MM.1S (cell line): ENCODE data around the gene TXNRD1.

Source experiments
- DNase-seq: peaks from one replicate; pipeline ENCODE4 v3.0.0-alpha.2; 2015
- H2AFZ ChIP-seq: fragments of 300-600 bp; sonication (generic); 2 replicates; pipeline ENCODE4 v1.6.0; 2016; ENCODE audit warnings: antibody characterized with exemption, low read length
- H3F3A ChIP-seq: fragments of 300-600 bp; sonication (generic); 2 replicates; pipeline ENCODE4 v1.6.1; 2016; ENCODE audit warnings: mild to moderate bottlenecking, antibody characterized with exemption, low read length, moderate library complexity, mixed read lengths; ENCODE audit not compliant: insufficient read depth
- H3K27ac ChIP-seq: fragments of 300-600 bp; sonication (generic); 2 replicates; pipeline ENCODE4 v1.5.1; 2016; ENCODE audit warnings: mild to moderate bottlenecking, low read length
- H3K27me3 ChIP-seq: fragments of 300-600 bp; sonication (generic); replicated peaks from 2 replicates; pipeline ENCODE4 v1.6.0; 2016; ENCODE audit warnings: low read length; ENCODE audit not compliant: insufficient read depth
- H3K36me3 ChIP-seq: fragments of 300-600 bp; sonication (generic); replicated peaks from 2 replicates; pipeline ENCODE4 v1.6.1; 2016; ENCODE audit warnings: mild to moderate bottlenecking, low read length, mixed read lengths; ENCODE audit not compliant: insufficient read depth
- H3K4me1 ChIP-seq: fragments of 300-600 bp; sonication (generic); 2 replicates; pipeline ENCODE4 v1.6.1; 2016; ENCODE audit warnings: low read length, mixed read lengths
- H3K4me2 ChIP-seq: fragments of 300-600 bp; sonication (generic); 2 replicates; pipeline ENCODE4 v1.6.0; 2016; ENCODE audit warnings: low read depth, low read length
- H3K4me3 ChIP-seq: fragments of 300-600 bp; sonication (generic); 2 replicates; pipeline ENCODE4 v1.5.1; 2016; ENCODE audit warnings: low read length, mixed read lengths
- H3K79me2 ChIP-seq: fragments of 300-600 bp; sonication (generic); 2 replicates; pipeline ENCODE4 v1.6.1; 2016; ENCODE audit warnings: mixed run types, low read length, mixed read lengths
- H3K9ac ChIP-seq: fragments of 300-600 bp; sonication (generic); 2 replicates; pipeline ENCODE4 v1.6.1; 2016; ENCODE audit warnings: low read length, mixed read lengths
- H3K9me2 ChIP-seq: fragments of 300-600 bp; sonication (generic); replicated peaks from 2 replicates; pipeline ENCODE4 v1.6.1; 2016; ENCODE audit warnings: mild to moderate bottlenecking, low read length, mixed read lengths; ENCODE audit not compliant: insufficient read depth
- H3K9me3 ChIP-seq: fragments of 300-600 bp; sonication (generic); replicated peaks from 2 replicates; pipeline ENCODE4 v1.6.1; 2016; ENCODE audit warnings: mild to moderate bottlenecking, low read length, mixed read lengths; ENCODE audit not compliant: insufficient read depth
- H4K20me1 ChIP-seq: fragments of 300-600 bp; sonication (generic); 2 replicates; pipeline ENCODE4 v1.6.1; 2016; ENCODE audit warnings: mild to moderate bottlenecking, low read length, moderate library complexity, mixed read lengths; ENCODE audit not compliant: insufficient read depth
- EZH2 ChIP-seq: fragments of 300-600 bp; sonication (generic); optimal IDR thresholded peaks from 2 replicates; pipeline ENCODE3; 2017; ENCODE audit warnings: low read depth, mild to moderate bottlenecking, antibody characterized with exemption, low read length, mixed read lengths
- EZH2phosphoT487 ChIP-seq: fragments of 300-600 bp; sonication (generic); IDR thresholded peaks from 2 replicates; pipeline ENCODE4 v1.6.1; 2018; ENCODE audit warnings: antibody characterized with exemption, low read length
- TF ChIP-seq, protein P1 (sequence below): fragments of 300-600 bp; sonication (generic); IDR thresholded peaks from 2 replicates; pipeline ENCODE4 v1.5.1; 2016; ENCODE audit warnings: antibody characterized with exemption, low read length, mixed read lengths

TXNRD1 gene

DNA sequence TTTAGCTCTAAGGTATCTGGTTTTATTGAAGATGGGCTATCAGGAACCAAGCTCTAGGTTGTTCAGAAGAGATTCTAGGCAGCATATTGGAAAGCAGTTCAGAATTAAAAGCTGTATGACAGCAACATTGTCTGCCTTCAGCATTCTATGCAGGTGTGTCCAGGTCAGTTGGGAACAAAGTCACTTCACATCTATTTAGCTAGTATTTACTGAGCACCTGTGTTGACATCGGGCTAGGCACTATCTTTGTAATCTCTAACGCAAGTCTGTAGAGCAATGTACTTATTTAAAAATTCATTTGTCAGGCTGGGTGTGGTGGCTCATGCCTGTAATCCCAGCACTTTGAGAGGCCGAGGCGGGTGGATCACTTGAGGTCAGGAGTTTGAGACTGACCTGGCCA lies 81.1 kb downstream of the TXNRD1 start:
- H3K27me3 ChIP-seq: no peaks in the 10 kb centered on the region
- H2AFZ ChIP-seq: no peak overlapping the region
- H3K4me3 ChIP-seq: no peak overlapping the region
- H4K20me1 ChIP-seq: peaks cover 15% of the 10 kb centered on the region; the same call in 1 of the 2 replicates
- H3K79me2 ChIP-seq: peaks cover 96% of the 10 kb centered on the region
- no peak overlapping the region for H3K9ac ChIP-seq
- no peaks in the 10 kb centered on the region for H3K4me1 ChIP-seq
- no peaks in the 10 kb centered on the region for H3F3A ChIP-seq
- H3K9me2 ChIP-seq: no peaks in the 10 kb centered on the region
- no peak overlapping the region for H3K4me2 ChIP-seq
- DNase-seq: no peak
- no peak overlapping the region for H3K27ac ChIP-seq
- H3K36me3 ChIP-seq: peaks cover 8% of the 10 kb centered on the region; the same call in 1 of the 2 replicates
- no peaks in the 10 kb centered on the region for H3K9me3 ChIP-seq
- TF ChIP-seq EZH2phosphoT487: no peak
- TF ChIP-seq, protein P1, sequence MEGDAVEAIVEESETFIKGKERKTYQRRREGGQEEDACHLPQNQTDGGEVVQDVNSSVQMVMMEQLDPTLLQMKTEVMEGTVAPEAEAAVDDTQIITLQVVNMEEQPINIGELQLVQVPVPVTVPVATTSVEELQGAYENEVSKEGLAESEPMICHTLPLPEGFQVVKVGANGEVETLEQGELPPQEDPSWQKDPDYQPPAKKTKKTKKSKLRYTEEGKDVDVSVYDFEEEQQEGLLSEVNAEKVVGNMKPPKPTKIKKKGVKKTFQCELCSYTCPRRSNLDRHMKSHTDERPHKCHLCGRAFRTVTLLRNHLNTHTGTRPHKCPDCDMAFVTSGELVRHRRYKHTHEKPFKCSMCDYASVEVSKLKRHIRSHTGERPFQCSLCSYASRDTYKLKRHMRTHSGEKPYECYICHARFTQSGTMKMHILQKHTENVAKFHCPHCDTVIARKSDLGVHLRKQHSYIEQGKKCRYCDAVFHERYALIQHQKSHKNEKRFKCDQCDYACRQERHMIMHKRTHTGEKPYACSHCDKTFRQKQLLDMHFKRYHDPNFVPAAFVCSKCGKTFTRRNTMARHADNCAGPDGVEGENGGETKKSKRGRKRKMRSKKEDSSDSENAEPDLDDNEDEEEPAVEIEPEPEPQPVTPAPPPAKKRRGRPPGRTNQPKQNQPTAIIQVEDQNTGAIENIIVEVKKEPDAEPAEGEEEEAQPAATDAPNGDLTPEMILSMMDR: no peak
- TF ChIP-seq EZH2: no peak

GRCh38 chr12:104297477-104298113 lies 82.0 kb downstream of the TXNRD1 start:
- no peak for DNase-seq
- H3K36me3 ChIP-seq: peaks cover 8% of the 10 kb centered on the region; the same call in 1 of the 2 replicates
- H3K79me2 ChIP-seq: peaks cover 96% of the 10 kb centered on the region
- no peak overlapping the region for H3K9ac ChIP-seq
- no peak overlapping the region for H3K4me3 ChIP-seq
- no peak overlapping the region for H2AFZ ChIP-seq
- H3K27me3 ChIP-seq: no peaks in the 10 kb centered on the region
- no peak overlapping the region for H3K27ac ChIP-seq
- no peaks in the 10 kb centered on the region for H3K9me2 ChIP-seq
- no peaks in the 10 kb centered on the region for H3K4me1 ChIP-seq
- H3K4me2 ChIP-seq: no peak overlapping the region
- TF ChIP-seq EZH2phosphoT487: no peak
- no peak for TF ChIP-seq EZH2
- TF ChIP-seq, protein P1: no peak
- H3K9me3 ChIP-seq: no peaks in the 10 kb centered on the region
- H4K20me1 ChIP-seq: peaks cover 20% of the 10 kb centered on the region; the same call in 1 of the 2 replicates
- no peaks in the 10 kb centered on the region for H3F3A ChIP-seq

DNA sequence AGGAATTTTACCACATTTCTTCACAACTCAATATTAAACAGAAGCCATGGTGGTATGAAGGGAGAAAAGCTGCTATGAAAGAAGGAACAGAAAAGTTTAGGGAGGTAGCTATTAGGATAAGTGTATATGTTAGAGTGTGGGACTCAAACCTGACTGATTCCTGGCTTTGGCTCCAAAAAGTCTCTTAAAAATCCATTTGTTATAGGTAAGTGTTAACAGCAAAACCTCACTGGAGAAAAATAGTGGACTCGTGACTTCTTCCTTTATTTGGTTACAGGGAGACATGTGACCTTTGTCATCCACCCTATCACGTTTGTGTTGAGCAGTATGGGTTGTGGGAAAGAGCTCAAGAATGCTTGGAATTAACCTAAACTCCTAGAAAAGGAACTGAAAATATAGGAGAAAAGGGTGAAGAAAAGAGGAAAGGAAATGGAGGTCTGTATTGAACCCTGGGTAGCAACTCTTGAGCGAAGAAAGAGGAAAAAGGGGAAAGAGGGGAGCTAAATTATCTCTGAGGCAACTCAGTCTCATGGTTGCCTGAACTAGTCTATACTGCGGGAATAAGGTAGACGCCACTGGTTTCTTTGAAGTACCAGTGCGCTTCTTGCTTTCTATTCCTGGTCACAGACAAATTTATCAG lies 84.4 kb downstream of the TXNRD1 start:
- no peak overlapping the region for H3K4me2 ChIP-seq
- H3K36me3 ChIP-seq: peaks cover 11% of the 10 kb centered on the region; the same call in 1 of the 2 replicates
- no peaks in the 10 kb centered on the region for H3K4me1 ChIP-seq
- H3K27me3 ChIP-seq: no peaks in the 10 kb centered on the region
- no peak overlapping the region for H3K9ac ChIP-seq
- no peaks in the 10 kb centered on the region for H3F3A ChIP-seq
- no peaks in the 10 kb centered on the region for H3K9me3 ChIP-seq
- peaks cover 99% of the 10 kb centered on the region for H3K79me2 ChIP-seq
- no peak overlapping the region for H2AFZ ChIP-seq
- no peaks in the 10 kb centered on the region for H3K9me2 ChIP-seq
- H3K4me3 ChIP-seq: no peak overlapping the region
- H4K20me1 ChIP-seq: peaks cover 32% of the 10 kb centered on the region; the same call in 1 of the 2 replicates
- TF ChIP-seq EZH2 (no peak), EZH2phosphoT487 (no peak)
- TF ChIP-seq, protein P1: no peak
- DNase-seq: no peak
- H3K27ac ChIP-seq: no peak overlapping the region
